Neuronal stem cell (in vitro differentiated cells): ENCODE measurements around the gene DPYSL3. TPM values are rescaled to one million over a fixed set of nuclear protein-coding genes. Genes with fewer than 3 reads are reported as not detected.

Experiments
- DNase-seq: peaks from one replicate; pipeline ENCODE4 v3.0.0-alpha.2; 2013; ENCODE audit warnings: low spot score
- H2AFZ ChIP-seq: one replicate; pipeline ENCODE4 v1.6.1; 2013; ENCODE audit warnings: mild to moderate bottlenecking, low read length, inconsistent platforms
- H2AK5ac ChIP-seq: 2 replicates; pipeline ENCODE4 v1.6.1; 2013; ENCODE audit warnings: low read depth, mild to moderate bottlenecking, inconsistent platforms, low read length, moderate library complexity, mixed read lengths
- H2BK120ac ChIP-seq: 2 replicates; pipeline ENCODE4 v1.6.1; 2013; ENCODE audit warnings: low read depth, mild to moderate bottlenecking, inconsistent platforms, low read length, moderate library complexity, mixed read lengths
- H2BK12ac ChIP-seq: one replicate; pipeline ENCODE4 v1.6.1; 2013; ENCODE audit warnings: low read length, inconsistent platforms
- H2BK15ac ChIP-seq: 2 replicates; pipeline ENCODE4 v1.6.1; 2013; ENCODE audit warnings: mild to moderate bottlenecking, low read length, inconsistent platforms, mixed read lengths
- H2BK5ac ChIP-seq: one replicate; pipeline ENCODE4 v1.6.1; 2013; ENCODE audit warnings: inconsistent platforms, mild to moderate bottlenecking, low read length, moderate library complexity
- H3K14ac ChIP-seq: one replicate; pipeline ENCODE4 v1.6.1; 2013; ENCODE audit warnings: low read length, inconsistent platforms
- H3K18ac ChIP-seq: 2 replicates; pipeline ENCODE4 v1.6.1; 2013; ENCODE audit warnings: low read length, inconsistent platforms
- H3K23ac ChIP-seq: 2 replicates; pipeline ENCODE4 v1.6.1; 2013; ENCODE audit warnings: low read depth, mild to moderate bottlenecking, mixed read lengths, low read length, inconsistent platforms; ENCODE audit not compliant: poor library complexity
- H3K27ac ChIP-seq: replicated peaks from 3 replicates; pipeline ENCODE4 v1.5.1; 2013; ENCODE audit warnings: low read length, inconsistent platforms
- H3K27me3 ChIP-seq, 3 experiments: 2 replicates each; pipeline ENCODE4 v1.6.1; 2013; ENCODE audit warnings: low read length in 3 of 3, mild to moderate bottlenecking in 2 of 3, inconsistent platforms in 1 of 3, low read depth in 1 of 3, mixed read lengths in 1 of 3, moderate library complexity in 1 of 3; ENCODE audit not compliant: control insufficient read depth in 3 of 3, insufficient read depth in 3 of 3
- H3K36me3 ChIP-seq, 2 donors: replicated peaks in 1 of 2; 2 replicates each; pipeline ENCODE4 v1.6.1; 2013; ENCODE audit warnings: low read length in 2 of 2; ENCODE audit not compliant: control insufficient read depth in 2 of 2, insufficient read depth in 2 of 2
- H3K4ac ChIP-seq: 2 replicates; pipeline ENCODE4 v1.6.1; 2013; ENCODE audit warnings: inconsistent platforms, mild to moderate bottlenecking, low read length, moderate library complexity
- H3K4me1 ChIP-seq, 2 donors: 1 replicate in 1 of 2; 2 replicates in 1 of 2; pipeline ENCODE4 v1.6.1; 2013; ENCODE audit warnings: low read length in 2 of 2, low read depth in 1 of 2; ENCODE audit not compliant: control insufficient read depth in 2 of 2, insufficient read depth in 1 of 2
- H3K4me2 ChIP-seq: one replicate; pipeline ENCODE4 v1.6.1; 2013; ENCODE audit warnings: mild to moderate bottlenecking, low read length, inconsistent platforms; ENCODE audit not compliant: insufficient read depth, poor library complexity, severe bottlenecking
- H3K4me3 ChIP-seq, 2 donors: 2 replicates each; pipeline ENCODE4 v1.5.1; 2013; ENCODE audit warnings: low read length in 2 of 2, mild to moderate bottlenecking in 2 of 2, inconsistent platforms in 1 of 2, moderate library complexity in 1 of 2
- H3K79me1 ChIP-seq: one replicate; pipeline ENCODE4 v1.6.1; 2013; ENCODE audit warnings: low read depth, mild to moderate bottlenecking, inconsistent platforms, low read length, moderate library complexity
- H3K9ac ChIP-seq: one replicate; pipeline ENCODE4 v1.6.1; 2013; ENCODE audit warnings: mild to moderate bottlenecking, low read depth, low read length, inconsistent platforms; ENCODE audit not compliant: poor library complexity
- H3K9me3 ChIP-seq, 2 donors: replicated peaks in 1 of 2; 2 replicates each; pipeline versions ENCODE3 to v1.6.1; 2013; ENCODE audit warnings: low read length in 2 of 2, mild to moderate bottlenecking in 2 of 2, inconsistent platforms in 1 of 2, low read depth in 1 of 2, mixed read lengths in 1 of 2, moderate library complexity in 1 of 2; ENCODE audit not compliant: control insufficient read depth in 2 of 2, insufficient read depth in 1 of 2
- H4K8ac ChIP-seq: one replicate; pipeline ENCODE4 v1.6.1; 2013; ENCODE audit warnings: low read depth, mild to moderate bottlenecking, inconsistent platforms, low read length, moderate library complexity
- H4K91ac ChIP-seq: one replicate; pipeline ENCODE4 v1.6.1; 2013; ENCODE audit warnings: low read length, low read depth, mild to moderate bottlenecking, inconsistent platforms; ENCODE audit not compliant: poor library complexity
- WGBS, 2 donors: extraction: QIAGEN DNeasy Blood & Tissue Kit; methylation state at CpG; one replicate each; pipeline ENCODE4 v1.1.7; 2013; ENCODE audit warnings: missing lambda C conversion rate in 2 of 2, mixed read lengths in 1 of 2; ENCODE audit not compliant: insufficient read length in 2 of 2, insufficient replicate concordance in 1 of 2; ENCODE audit errors: extremely low coverage in 2 of 2; 5-methylcytosine and 5-hydroxymethylcytosine counted together
- small RNA-seq: library from polyadenylated mRNA; stranded (forward); fragments of <200 nt; extraction: miRNeasy Mini kit (QIAGEN cat#:217004); gene quantifications from one replicate; pipeline ENCODE3, GENCODE V24; 2013; ENCODE audit not compliant: insufficient read depth

DPYSL3 gene

GRCh38 chr5:147344861-147345260, 165.0 kb downstream of the DPYSL3 start:
- H3K4me3 ChIP-seq, result no peak overlapping the region
- no peak overlapping the region for H3K9ac ChIP-seq
- H2BK15ac ChIP-seq, result no peak overlapping the region
- H3K27ac ChIP-seq, result no peak overlapping the region
- no peak overlapping the region for H2BK5ac ChIP-seq
- H3K4ac ChIP-seq, result no peak overlapping the region
- WGBS, 2 donors, result no CpG with 5 or more reads among the region's 1 CpG
- no peaks in the 10 kb centered on the region for H3K36me3 ChIP-seq
- no peak overlapping the region for H4K8ac ChIP-seq
- H3K18ac ChIP-seq, result no peak overlapping the region
- no peaks in the 10 kb centered on the region for H3K79me1 ChIP-seq
- no peak overlapping the region for H3K4me2 ChIP-seq
- H3K9me3 ChIP-seq, result no peaks in the 10 kb centered on the region
- H2AFZ ChIP-seq, result no peak overlapping the region
- no peak overlapping the region for H2AK5ac ChIP-seq
- H2BK12ac ChIP-seq, result no peak overlapping the region
- no peak overlapping the region for H3K23ac ChIP-seq
- peaks cover 0 to 3% (median 0%) of the 10 kb centered on the region in 3 experiments for H3K27me3 ChIP-seq
- no peak overlapping the region for H4K91ac ChIP-seq
- H2BK120ac ChIP-seq, result no peak overlapping the region
- peaks cover 0 to 3% of the 10 kb centered on the region in 2 donors for H3K4me1 ChIP-seq
- no peak overlapping the region for H3K14ac ChIP-seq
- DNase-seq, result no peak

DNA sequence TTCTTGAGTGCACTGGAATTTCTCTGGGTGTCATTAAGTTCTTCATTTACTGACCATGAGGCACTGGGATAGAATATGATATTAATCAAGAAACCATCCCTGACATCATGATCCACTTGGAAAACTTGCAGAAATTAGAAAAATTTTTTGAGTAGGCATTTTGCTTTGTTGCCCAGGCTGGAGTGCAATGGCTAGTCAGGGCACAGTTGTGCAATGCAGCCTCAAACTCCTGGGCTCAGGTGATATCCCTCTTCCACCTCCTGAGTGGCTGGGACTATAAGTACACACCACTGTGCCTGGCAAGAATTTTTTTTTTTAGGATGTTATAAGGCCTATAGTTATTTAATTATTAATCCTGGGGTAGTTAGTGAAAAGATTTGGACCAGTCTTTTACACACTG, 168.5 kb downstream of the DPYSL3 start:
- no peak overlapping the region for H2BK12ac ChIP-seq
- no peak overlapping the region for H2BK5ac ChIP-seq
- no peak overlapping the region for H4K8ac ChIP-seq
- H2AFZ ChIP-seq, result no peak overlapping the region
- H2BK120ac ChIP-seq, result no peak overlapping the region
- no peak overlapping the region for H3K4me3 ChIP-seq
- H3K4me1 ChIP-seq, result peaks cover 0 to 5% of the 10 kb centered on the region in 2 donors
- H3K9me3 ChIP-seq, result no peaks in the 10 kb centered on the region
- H3K27ac ChIP-seq, result no peak overlapping the region
- no peak overlapping the region for H3K14ac ChIP-seq
- H3K18ac ChIP-seq, result no peak overlapping the region
- no peak for DNase-seq
- H2AK5ac ChIP-seq, result no peak overlapping the region
- no peak overlapping the region for H3K23ac ChIP-seq
- H3K27me3 ChIP-seq, result no peaks in the 10 kb centered on the region
- no peak overlapping the region for H3K9ac ChIP-seq
- no peak overlapping the region for H3K4me2 ChIP-seq
- no peaks in the 10 kb centered on the region for H3K79me1 ChIP-seq
- no peak overlapping the region for H2BK15ac ChIP-seq
- H4K91ac ChIP-seq, result no peak overlapping the region
- no peak overlapping the region for H3K4ac ChIP-seq
- H3K36me3 ChIP-seq, result no peaks in the 10 kb centered on the region

- Histone ChIP-seq H3K9me3 (no peaks in the 10 kb centered on the region), H3K27ac (no peak overlapping the region), H3K9ac (no peak overlapping the region), H2BK120ac (no peak overlapping the region), H2BK12ac (no peak overlapping the region), H2BK15ac (no peak overlapping the region), H2BK5ac (no peak overlapping the region), H4K91ac (no peak overlapping the region), H3K36me3 (no peaks in the 10 kb centered on the region), H2AK5ac (no peak overlapping the region), H3K4me2 (no peak overlapping the region), H3K27me3 (no peaks in the 10 kb centered on the region), H3K18ac (no peak overlapping the region), H3K14ac (no peak overlapping the region), H3K4ac (no peak overlapping the region), H3K79me1 (no peaks in the 10 kb centered on the region), H3K4me3 (no peak overlapping the region), H3K4me1 (peaks cover 0 to 4% of the 10 kb centered on the region in 2 donors), H2AFZ (no peak overlapping the region), H4K8ac (no peak overlapping the region), H3K23ac (no peak overlapping the region)
- no CpG with 5 or more reads among the region's 1 CpG for WGBS, 2 donors
- DNase-seq, result no peak
These were observed 168.9 kb downstream of the DPYSL3 start for GRCh38 chr5:147340941-147341340.

Small RNA genes lying within 50 kb of the gene (small RNA-seq; reads per million reads assigned to genes)
- gene AC011373.1, result not detected
